ENCODE data around the gene FAM118B. TPM values are rescaled to one million over a fixed set of nuclear protein-coding genes. Genes with fewer than 3 reads are reported as not detected.
"Not testable (repeated sequence)": the region's sequence is repeated elsewhere in the genome, so short reads cannot be mapped to it uniquely, and the experiment has no call there.

The FAM118B gene
- total RNA-seq, 1 donor = 30.4 TPM

- no peaks in the 10 kb centered on the region for H3K79me2 ChIP-seq (ENCODE audit: insufficient read depth, low read length)
- no peaks in the 10 kb centered on the region for H3K27me3 ChIP-seq (ENCODE audit: insufficient read depth, low read length)
- TF ChIP-seq CTCF (IDR thresholded peaks at IDR 0.05; ENCODE audit: extremely low read depth, low read depth, low read length) = no peak
- peaks cover 11% of the 10 kb centered on the region for H3K4me1 ChIP-seq (ENCODE audit: insufficient read depth, low read length)
- peaks cover 4% of the 10 kb centered on the region for H3K36me3 ChIP-seq (ENCODE audit: insufficient read depth, low read length)
- no peak overlapping the region for H3K4me2 ChIP-seq (ENCODE audit: insufficient read depth, low read length)
- peaks cover under 1% of the 10 kb centered on the region for H4K20me1 ChIP-seq (ENCODE audit: insufficient read depth, low read length)
- no peaks in the 10 kb centered on the region for H3K9me3 ChIP-seq (ENCODE audit: low read depth, low read length)
- no peak for DNase-seq (ENCODE audit: insufficient read length, low spot score, missing footprints)
- H3K27ac ChIP-seq (ENCODE audit: low read depth, low read length) = no peak overlapping the region
- no peak overlapping the region for H2AFZ ChIP-seq (ENCODE audit: low read length)
- no peak overlapping the region for H3K4me3 ChIP-seq (ENCODE audit: insufficient read depth, low read length)
Observed at GRCh38 chr11:126253265-126253664, 41.7 kb downstream of the FAM118B start.

- Histone ChIP-seq H3K9me3 (ENCODE audit: low read depth, low read length) (no peaks in the 10 kb centered on the region), H4K20me1 (ENCODE audit: insufficient read depth, low read length) (peaks cover 6% of the 10 kb centered on the region)
- no peak for DNase-seq (ENCODE audit: insufficient read length, low spot score, missing footprints)
Observed at GRCh38 chr11:126254819-126255218, 43.2 kb downstream of the FAM118B start.

GRCh38 chr11:126255507-126255906, 43.9 kb downstream of the FAM118B start:
- not testable (repeated sequence) for H3K79me2 ChIP-seq (ENCODE audit: insufficient read depth, low read length); H3K27ac ChIP-seq (ENCODE audit: low read depth, low read length); H3K27me3 ChIP-seq (ENCODE audit: insufficient read depth, low read length); H2AFZ ChIP-seq (ENCODE audit: low read length); H3K4me3 ChIP-seq (ENCODE audit: insufficient read depth, low read length); DNase-seq (ENCODE audit: insufficient read length, low spot score, missing footprints); H3K4me2 ChIP-seq (ENCODE audit: insufficient read depth, low read length); H4K20me1 ChIP-seq (ENCODE audit: insufficient read depth, low read length); H3K9me3 ChIP-seq (ENCODE audit: low read depth, low read length); H3K36me3 ChIP-seq (ENCODE audit: insufficient read depth, low read length)
- H3K4me1 ChIP-seq (ENCODE audit: insufficient read depth, low read length) = peaks cover 11% of the 10 kb centered on the region

More at GRCh38 chr11:126254819-126255218, 43.2 kb downstream of the FAM118B start:
- H3K4me2 ChIP-seq (ENCODE audit: insufficient read depth, low read length) = no peak overlapping the region
- no peak overlapping the region for H3K4me3 ChIP-seq (ENCODE audit: insufficient read depth, low read length)
- H3K27ac ChIP-seq (ENCODE audit: low read depth, low read length) = no peak overlapping the region
- peaks cover 9% of the 10 kb centered on the region for H3K36me3 ChIP-seq (ENCODE audit: insufficient read depth, low read length)
- no peak for TF ChIP-seq CTCF (IDR thresholded peaks at IDR 0.05; ENCODE audit: extremely low read depth, low read depth, low read length)
- peaks cover 11% of the 10 kb centered on the region for H3K4me1 ChIP-seq (ENCODE audit: insufficient read depth, low read length)
- no peaks in the 10 kb centered on the region for H3K79me2 ChIP-seq (ENCODE audit: insufficient read depth, low read length)
- H3K27me3 ChIP-seq (ENCODE audit: insufficient read depth, low read length) = no peaks in the 10 kb centered on the region
- no peak overlapping the region for H2AFZ ChIP-seq (ENCODE audit: low read length)

- H3K4me2 ChIP-seq (ENCODE audit: insufficient read depth, low read length) = no peak overlapping the region
- no peaks in the 10 kb centered on the region for H3K27me3 ChIP-seq (ENCODE audit: insufficient read depth, low read length)
- no peak overlapping the region for H3K4me3 ChIP-seq (ENCODE audit: insufficient read depth, low read length)
- H3K79me2 ChIP-seq (ENCODE audit: insufficient read depth, low read length) = no peaks in the 10 kb centered on the region
- no peak overlapping the region for H3K27ac ChIP-seq (ENCODE audit: low read depth, low read length)
- DNase-seq (ENCODE audit: insufficient read length, low spot score, missing footprints) = no peak
- peaks cover 15% of the 10 kb centered on the region for H3K36me3 ChIP-seq (ENCODE audit: insufficient read depth, low read length)
- TF ChIP-seq CTCF (IDR thresholded peaks at IDR 0.05; ENCODE audit: extremely low read depth, low read depth, low read length) = no peak
- H4K20me1 ChIP-seq (ENCODE audit: insufficient read depth, low read length) = peaks cover 6% of the 10 kb centered on the region
- no peak overlapping the region for H2AFZ ChIP-seq (ENCODE audit: low read length)
- no peaks in the 10 kb centered on the region for H3K9me3 ChIP-seq (ENCODE audit: low read depth, low read length)
- peaks cover 11% of the 10 kb centered on the region for H3K4me1 ChIP-seq (ENCODE audit: insufficient read depth, low read length)
Observed at GRCh38 chr11:126256216-126256615, 44.6 kb downstream of the FAM118B start.
